ENCODE results near the gene TAF1C. TPM values are rescaled to one million over a fixed set of nuclear protein-coding genes. Genes with fewer than 3 reads are reported as not detected.
A peak's percentile ranks its signal among the peaks of the same experiment; 100 is the strongest.

The TAF1C gene
- total RNA-seq, 1 experiment from 2014 or later: 31.9 TPM

GRCh38 chr16:84232060-84232459 lies 45.2 kb upstream of the TAF1C start:
- TF ChIP-seq POLR2AphosphoS5 (IDR thresholded peaks at IDR 0.05; ENCODE audit: low read depth, low read length) (no peak), TCF7L2 (IDR thresholded peaks at IDR 0.05; ENCODE audit: low read depth, low read length) (no peak), REST (IDR thresholded peaks at IDR 0.05; ENCODE audit: insufficient read depth in 1 of 2, low read depth in 2 of 2, low read length in 1 of 2) (no peak), SIN3A (IDR thresholded peaks at IDR 0.05; ENCODE audit: borderline replicate concordance, insufficient read depth, low read depth, low read length) (no peak)
- TF ChIP-seq, protein P1, sequence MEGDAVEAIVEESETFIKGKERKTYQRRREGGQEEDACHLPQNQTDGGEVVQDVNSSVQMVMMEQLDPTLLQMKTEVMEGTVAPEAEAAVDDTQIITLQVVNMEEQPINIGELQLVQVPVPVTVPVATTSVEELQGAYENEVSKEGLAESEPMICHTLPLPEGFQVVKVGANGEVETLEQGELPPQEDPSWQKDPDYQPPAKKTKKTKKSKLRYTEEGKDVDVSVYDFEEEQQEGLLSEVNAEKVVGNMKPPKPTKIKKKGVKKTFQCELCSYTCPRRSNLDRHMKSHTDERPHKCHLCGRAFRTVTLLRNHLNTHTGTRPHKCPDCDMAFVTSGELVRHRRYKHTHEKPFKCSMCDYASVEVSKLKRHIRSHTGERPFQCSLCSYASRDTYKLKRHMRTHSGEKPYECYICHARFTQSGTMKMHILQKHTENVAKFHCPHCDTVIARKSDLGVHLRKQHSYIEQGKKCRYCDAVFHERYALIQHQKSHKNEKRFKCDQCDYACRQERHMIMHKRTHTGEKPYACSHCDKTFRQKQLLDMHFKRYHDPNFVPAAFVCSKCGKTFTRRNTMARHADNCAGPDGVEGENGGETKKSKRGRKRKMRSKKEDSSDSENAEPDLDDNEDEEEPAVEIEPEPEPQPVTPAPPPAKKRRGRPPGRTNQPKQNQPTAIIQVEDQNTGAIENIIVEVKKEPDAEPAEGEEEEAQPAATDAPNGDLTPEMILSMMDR (IDR thresholded peaks at IDR 0.05): no peak
- POLR2A ChIA-PET: no interaction called here

GRCh38 chr16:84229471-84229870 lies 42.6 kb upstream of the TAF1C start:
- no peak overlapping the region for H3K4me3 ChIP-seq (ENCODE audit: low read depth in 2 of 2, low read length in 2 of 2)
- H3K4me1 ChIP-seq (ENCODE audit: control insufficient read depth, insufficient read depth, low read length): peaks cover 23% of the 10 kb centered on the region
- H3K36me3 ChIP-seq (ENCODE audit: control insufficient read depth, insufficient read depth, low read length): no peaks in the 10 kb centered on the region
- in situ Hi-C loops (cut with HindIII; ENCODE audit: low pct_unique_long_range_greater_than_20kb, low sequenced_read_pairs): no loop called here
- intact Hi-C loops (cut with micrococcal nuclease; ENCODE audit: unreplicated experiment): no loop called here
- CTCF ChIA-PET: no interaction called here
- peak overlapping the region; percentile 70 for H3K27ac ChIP-seq (ENCODE audit: low read length)
- BruUV-seq (replicated peaks): no TSS peak
- no peaks in the 10 kb centered on the region for H3K27me3 ChIP-seq (ENCODE audit: control insufficient read depth, insufficient read depth, low read length)
- DNase-seq (ENCODE audit: low read depth, low spot score) (no peak), ATAC-seq (no peak)
- POLR2A ChIA-PET: no interaction called here
- no peaks in the 10 kb centered on the region for H3K9me3 ChIP-seq (ENCODE audit: control insufficient read depth, insufficient read depth, low read depth, low read length)
- TF ChIP-seq TCF7L2 (IDR thresholded peaks at IDR 0.05; ENCODE audit: low read depth, low read length): no peak
- no peak for TF ChIP-seq SIN3A (IDR thresholded peaks at IDR 0.05; ENCODE audit: borderline replicate concordance, insufficient read depth, low read depth, low read length)
- TF ChIP-seq POLR2AphosphoS5 (IDR thresholded peaks at IDR 0.05; ENCODE audit: low read depth, low read length): no peak
- no peak for TF ChIP-seq REST (IDR thresholded peaks at IDR 0.05; ENCODE audit: insufficient read depth in 1 of 2, low read depth in 2 of 2, low read length in 1 of 2)
- TF ChIP-seq, protein P1 (IDR thresholded peaks at IDR 0.05): no peak

More at GRCh38 chr16:84232060-84232459, 45.2 kb upstream of the TAF1C start:
- DNase-seq (ENCODE audit: low read depth, low spot score): no peak
- Histone ChIP-seq H3K27ac (ENCODE audit: low read length) (no peak overlapping the region), H3K4me3 (ENCODE audit: low read depth in 2 of 2, low read length in 2 of 2) (no peak overlapping the region), H3K4me1 (ENCODE audit: control insufficient read depth, insufficient read depth, low read length) (peaks cover 16% of the 10 kb centered on the region), H3K27me3 (ENCODE audit: control insufficient read depth, insufficient read depth, low read length) (no peaks in the 10 kb centered on the region), H3K36me3 (ENCODE audit: control insufficient read depth, insufficient read depth, low read length) (no peaks in the 10 kb centered on the region), H3K9me3 (ENCODE audit: control insufficient read depth, insufficient read depth, low read depth, low read length) (no peaks in the 10 kb centered on the region)
- CTCF ChIA-PET: no interaction called here
- in situ Hi-C loops (cut with HindIII; ENCODE audit: low pct_unique_long_range_greater_than_20kb, low sequenced_read_pairs) (no loop called here), intact Hi-C loops (cut with micrococcal nuclease; ENCODE audit: unreplicated experiment) (no loop called here)
- no TSS peak for BruUV-seq (replicated peaks)
- no peak for ATAC-seq
